ENCODE measurements around the gene SLC47A1.
"Not testable (repeated sequence)": the region's sequence is repeated elsewhere in the genome, so short reads cannot be mapped to it uniquely, and the experiment has no call there.

SLC47A1 gene

DNA sequence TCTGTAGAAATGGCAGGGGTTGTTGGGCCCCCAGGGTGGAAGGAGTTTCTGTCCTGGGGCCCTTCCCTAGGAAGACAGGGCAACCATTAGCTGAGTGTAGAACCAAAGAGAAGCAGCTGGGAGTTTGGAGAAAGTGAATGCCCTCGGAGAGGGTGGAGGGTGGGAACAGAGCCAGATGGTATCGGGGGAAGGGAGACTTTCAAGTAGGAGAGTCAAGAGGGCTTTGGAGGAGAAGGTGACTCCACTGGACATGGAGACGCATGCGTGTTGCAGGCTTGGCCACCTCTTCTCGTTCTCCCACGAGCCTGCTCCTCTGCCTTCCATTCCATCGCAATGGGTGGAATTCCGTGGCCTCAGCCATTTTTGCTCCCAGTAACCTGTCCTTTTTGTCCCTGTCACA, 19.4 kb downstream of the SLC47A1 start:
- DNase-seq (ENCODE audit: low read depth) = no peak

DNA sequence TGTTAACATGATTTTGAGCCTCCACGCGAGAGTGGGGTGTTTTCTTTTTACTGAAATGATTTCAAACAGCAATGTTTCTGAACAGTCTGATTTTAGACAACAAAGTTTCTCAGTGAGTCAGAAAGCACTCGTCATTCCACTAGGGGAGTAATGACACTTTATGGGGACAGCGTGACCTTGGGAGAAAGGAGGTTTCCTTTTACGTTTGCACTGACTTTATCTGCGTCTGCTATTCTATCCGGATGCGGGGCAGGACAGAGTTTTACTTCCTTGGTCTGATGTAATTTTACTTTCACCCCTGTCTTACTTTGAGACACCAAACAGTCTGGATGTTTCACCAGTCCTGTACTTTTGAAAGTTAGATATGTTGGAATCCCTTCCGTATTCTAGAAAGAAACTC, 20.7 kb downstream of the SLC47A1 start:
- DNase-seq (ENCODE audit: low read depth) = no peak

DNA sequence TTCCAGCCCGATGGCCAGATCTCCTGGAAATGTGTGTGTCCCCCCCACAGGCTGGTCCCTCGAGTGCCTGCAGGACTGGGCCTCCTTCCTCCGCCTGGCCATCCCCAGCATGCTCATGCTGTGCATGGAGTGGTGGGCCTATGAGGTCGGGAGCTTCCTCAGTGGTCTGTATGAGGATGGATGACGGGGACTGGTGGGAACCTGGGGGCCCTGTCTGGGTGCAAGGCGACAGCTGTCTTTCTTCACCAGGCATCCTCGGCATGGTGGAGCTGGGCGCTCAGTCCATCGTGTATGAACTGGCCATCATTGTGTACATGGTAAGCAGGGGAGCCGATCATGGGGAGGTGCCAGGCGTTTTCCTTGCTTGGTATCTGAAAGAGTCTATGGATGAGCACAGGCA, 22.1 kb downstream of the SLC47A1 start:
- DNase-seq (ENCODE audit: low read depth) = no peak

DNA sequence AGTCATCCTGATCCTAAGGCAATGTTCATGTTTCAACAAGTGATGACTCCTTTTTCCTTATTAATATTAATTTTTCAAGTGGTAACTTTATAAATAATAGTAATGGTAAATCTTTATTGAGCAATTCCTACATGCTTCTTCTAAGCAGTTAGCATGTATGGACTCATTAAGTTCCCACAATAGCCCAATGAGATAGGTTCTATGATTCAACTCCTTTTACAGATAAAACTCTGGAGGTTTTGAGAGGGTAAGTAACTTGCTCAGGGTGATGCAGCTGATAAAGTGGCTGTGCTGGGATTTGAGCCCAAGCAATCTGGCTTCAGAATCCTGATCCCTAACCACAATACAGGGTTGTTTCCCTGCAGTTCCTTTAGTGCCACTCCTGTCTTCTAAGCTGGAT, 25.3 kb downstream of the SLC47A1 start:
- no peak for DNase-seq (ENCODE audit: low read depth)

DNA sequence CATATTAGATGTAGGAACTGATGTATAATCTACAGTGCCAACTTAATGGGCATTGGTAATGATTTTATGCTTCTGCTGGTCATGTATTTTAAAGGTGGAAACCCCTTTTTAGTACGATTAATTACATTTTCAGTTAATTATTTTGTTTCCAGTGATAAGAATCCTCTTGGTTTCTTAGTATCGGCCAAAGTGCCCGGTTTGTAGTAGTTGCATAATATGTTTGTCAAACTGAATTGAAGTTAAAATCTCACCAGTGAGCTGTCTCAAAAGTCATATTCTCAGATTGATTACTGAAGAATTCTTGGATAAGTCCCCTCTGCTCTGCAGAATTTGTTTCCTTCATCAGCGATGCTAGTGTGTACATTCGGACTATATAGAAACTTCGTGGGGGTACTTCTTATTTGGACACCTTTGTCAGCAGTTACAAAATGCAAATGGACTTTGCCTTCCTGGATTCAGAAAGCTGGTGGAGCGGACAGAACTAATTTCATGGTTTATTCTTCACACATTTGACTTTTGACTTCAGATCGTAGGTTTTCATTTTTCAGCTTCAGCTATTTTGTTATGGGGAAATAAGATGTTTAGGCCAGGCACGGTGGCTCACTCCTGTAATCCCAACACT, 28.2 kb downstream of the SLC47A1 start:
- DNase-seq (ENCODE audit: low read depth) = no peak

DNA sequence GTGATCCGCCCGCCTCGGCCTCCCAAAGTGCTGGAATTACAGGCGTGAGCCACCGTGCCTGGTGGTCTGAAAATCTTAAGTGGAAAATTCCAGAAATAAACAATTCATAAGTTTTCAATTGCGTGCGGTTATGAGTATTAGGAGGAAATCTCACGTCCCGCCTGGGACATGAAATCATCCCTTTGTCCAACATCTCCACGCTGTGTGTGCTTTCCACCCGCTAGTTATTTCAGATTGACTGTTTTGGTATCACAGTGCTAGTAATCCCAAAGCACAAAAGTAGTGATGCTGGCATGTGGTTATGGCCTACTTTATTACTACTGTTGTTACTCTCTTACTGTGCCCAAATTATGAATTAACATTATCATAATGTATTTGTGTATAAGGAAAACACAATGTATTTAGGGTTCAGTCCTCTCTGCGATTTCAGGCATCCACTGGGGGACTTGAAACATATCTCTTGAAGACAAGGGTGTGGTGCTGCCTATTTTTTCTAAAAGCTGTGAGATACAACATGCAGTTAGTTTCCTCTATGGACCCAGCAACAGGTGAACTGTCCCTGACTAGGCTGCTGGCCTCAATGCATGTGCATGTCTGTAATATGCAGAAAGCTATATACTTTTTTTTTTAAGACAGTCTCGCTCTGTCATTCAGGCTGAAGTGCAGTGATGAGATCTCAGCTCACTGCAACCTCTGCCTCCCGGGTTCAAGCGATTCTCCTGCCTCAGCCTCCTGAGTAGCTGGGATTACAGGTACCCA, 32.3 kb downstream of the SLC47A1 start:
- DNase-seq (ENCODE audit: low read depth) = no peak

DNA sequence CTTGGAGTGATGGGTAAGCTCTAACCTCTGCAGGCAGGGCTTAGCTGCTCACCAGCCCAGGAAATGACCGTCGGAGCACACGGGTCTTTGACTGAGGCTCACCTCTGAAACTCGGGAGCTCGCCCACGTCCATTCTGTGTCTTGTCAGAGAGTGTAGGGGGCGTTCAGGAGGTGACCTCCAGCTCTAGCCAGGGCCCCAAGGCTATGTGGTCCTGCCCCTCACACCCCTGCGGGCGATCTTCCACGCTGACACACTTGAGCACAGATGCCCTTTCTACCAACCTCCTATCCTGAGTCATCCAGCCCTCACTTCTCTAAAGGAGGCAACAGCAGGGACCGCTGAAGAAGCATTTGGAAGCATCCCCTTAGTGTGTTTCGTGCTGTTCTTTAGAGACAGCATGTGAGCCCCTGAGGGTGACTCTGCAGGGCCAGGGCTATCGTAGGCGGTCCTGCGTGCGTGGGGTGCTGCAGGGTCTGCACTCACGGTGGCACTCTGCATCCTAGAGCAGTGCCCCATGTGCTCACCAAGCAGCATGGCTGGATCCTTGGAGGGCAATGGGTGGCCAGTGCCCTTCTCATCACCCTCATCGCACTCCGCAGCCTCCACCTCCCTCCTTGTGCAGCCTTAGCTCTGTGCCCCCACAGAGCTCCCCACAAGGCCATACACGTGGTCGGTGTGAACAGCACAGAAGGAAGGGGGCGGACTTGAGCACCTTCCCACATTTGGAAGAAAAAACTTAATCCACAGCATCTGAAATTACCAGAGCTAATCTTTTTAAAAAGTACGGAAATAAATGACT, 33.8 kb downstream of the SLC47A1 start:
- DNase-seq (ENCODE audit: low read depth) = no peak

DNA sequence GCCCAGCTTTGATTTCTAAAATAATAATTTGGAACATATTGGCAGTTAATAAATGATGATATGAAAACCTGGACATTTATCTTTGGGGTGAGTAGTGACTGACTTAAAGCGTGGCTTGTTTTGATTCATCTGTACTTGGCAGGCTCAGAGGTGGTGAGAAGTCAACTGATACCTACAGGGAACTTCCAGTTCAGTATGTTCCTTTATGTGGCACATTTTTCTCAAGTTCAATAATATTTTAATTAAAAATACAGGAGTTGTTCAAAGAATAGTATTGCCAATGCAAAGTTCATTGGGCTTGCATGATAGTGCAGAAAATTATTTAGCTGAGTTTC, 34.3 kb downstream of the SLC47A1 start:
- no peak for DNase-seq (ENCODE audit: low read depth)

DNA sequence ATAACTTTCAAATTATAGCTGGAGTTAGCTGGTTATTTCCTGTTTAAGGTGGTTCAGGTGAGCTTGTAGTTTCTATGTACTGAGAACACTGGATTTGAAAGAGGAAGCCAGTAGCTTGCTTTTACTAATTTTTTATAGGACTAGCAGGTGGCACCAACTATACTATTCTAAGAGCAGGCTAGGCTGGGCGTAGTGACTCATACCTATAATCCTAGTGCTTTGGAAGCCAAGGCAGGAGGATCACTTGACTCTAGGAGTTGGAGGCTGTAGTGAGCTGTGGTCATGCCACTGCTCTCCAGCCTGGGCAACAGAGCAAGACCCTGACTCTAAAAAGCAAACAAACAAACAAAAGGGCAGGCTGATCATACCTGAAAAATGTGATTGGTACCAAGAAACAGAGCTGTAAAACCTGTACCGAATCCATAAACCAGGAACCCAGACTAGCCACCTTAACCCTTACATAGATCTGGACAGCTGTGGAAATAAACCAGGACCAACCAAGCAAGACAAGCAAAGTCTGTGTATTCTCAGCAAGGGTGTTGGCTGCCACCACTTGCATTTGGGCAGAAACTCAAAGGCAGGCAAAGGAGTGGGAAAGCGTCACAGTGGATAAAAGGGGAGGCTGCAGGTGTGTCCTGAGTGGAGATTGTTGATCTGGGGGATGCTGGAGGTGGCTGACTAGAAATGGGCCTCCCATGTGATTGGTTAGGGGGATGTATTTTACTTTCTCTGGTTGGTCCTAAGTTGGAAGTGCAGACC, 36.3 kb downstream of the SLC47A1 start:
- no peak for DNase-seq (ENCODE audit: low read depth)

DNA sequence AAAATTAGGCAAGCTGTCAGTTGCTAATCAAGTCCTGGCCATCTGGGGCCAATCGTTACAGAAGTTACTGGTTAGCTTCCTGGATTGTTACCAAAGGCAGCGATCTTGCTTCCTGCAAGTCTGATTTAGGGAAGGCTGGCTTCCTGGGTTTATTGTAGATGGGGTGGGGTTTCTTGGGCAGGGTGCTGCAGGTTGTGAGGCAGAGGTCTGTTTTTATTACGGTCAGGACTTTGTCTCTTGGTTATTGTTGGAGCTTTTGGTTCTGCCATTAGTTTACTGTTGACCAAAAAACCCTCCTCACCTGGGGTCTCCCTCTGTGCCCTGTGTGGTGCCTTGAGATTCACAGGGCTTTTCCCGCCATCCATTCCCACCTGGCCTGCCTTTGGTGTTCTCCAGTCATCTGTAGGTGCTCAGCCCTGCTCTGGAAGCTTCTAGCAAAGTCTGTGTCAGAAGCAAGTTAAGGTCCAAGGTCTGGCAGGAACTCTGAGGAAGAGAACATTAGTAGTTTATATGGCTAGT, 36.9 kb downstream of the SLC47A1 start:
- DNase-seq (ENCODE audit: low read depth) = no peak

DNA sequence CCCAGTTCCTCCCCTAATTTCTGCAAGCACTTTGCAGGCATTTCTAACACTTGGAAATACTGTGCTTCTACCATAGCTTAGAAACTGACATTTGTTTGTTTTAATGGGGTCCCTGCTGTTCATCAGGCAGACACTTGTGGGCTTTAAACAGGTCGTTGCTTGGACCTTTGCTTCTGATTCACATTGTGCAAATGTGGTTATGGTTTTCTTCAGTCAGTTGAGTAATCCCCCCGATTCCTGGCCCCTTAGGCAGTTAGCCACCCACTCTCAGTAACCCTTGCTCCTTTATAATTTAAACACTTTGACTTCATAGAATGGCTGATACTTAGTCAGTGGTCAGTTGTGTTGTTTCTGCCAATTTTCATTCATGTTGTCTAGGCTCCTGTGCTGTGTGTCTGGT, 39.4 kb downstream of the SLC47A1 start:
- no peak for DNase-seq (ENCODE audit: low read depth)

DNA sequence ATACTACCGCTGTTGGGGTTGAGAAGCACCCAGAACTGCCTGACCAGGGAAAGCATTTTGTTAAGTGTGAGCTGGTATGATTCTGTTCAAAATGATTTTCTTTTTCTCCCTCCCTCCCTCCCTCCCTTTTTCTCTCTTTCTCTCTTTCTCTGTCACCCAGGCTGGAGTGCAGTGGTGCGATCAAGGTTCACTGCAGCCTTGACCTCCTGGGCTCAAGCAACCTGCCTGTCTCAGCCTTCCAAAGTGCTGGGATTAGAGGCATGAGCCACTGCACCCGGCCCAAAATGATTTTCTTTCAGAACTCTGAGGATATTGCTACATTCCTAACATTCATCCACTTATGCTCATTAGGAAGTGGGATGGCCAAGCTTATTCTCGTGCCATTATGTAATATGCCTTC, 41.3 kb downstream of the SLC47A1 start:
- DNase-seq (ENCODE audit: low read depth) = no peak

DNA sequence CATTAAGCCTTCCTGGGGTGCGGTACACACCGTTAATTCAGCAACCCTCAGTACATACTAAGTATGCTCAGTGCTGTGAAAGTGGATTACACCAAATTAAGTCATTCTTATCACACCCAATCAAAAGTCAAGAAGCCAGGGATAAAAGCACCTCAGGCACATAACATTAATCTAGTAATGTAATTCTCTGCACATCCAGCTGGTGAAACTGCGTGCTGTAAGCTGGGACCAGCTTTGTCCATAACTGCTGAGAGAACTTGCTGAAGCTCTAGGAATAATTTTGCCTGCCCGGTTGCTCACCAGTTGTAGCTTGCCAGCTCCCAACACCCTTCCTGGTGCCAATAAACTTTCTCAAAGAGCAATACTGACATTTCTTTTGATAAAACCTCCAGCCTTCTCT, 44.9 kb downstream of the SLC47A1 start:
- DNase-seq (ENCODE audit: low read depth) = no peak

DNA sequence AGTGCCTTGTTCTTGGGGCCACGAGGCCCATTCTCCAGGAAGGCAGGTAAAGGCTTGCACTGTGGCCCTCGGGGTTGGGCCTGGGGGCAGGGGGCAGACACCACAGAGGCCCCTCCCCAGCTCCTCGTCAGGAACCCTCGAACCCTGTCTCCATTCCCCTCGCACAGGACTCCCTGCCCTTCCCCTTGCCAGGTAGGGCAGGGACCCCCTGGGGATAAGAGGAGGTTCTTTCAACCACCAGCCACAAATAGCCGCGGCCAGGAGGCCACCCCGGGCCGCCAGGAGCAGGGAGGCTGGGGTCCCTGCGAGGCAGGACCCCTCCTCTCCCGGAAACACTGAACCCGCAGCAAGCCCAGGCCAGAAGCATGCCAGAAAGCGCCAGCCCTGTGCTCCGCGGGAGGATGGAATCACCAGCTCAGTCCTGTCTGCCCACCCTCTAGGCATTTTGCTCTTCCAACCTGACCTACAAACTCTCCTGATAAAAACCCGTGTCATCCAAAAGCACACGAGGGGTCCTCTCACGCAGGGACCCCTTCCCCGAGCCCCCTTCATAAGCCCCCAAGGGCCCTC, 45.6 kb downstream of the SLC47A1 start:
- DNase-seq (ENCODE audit: low read depth) = no peak

DNA sequence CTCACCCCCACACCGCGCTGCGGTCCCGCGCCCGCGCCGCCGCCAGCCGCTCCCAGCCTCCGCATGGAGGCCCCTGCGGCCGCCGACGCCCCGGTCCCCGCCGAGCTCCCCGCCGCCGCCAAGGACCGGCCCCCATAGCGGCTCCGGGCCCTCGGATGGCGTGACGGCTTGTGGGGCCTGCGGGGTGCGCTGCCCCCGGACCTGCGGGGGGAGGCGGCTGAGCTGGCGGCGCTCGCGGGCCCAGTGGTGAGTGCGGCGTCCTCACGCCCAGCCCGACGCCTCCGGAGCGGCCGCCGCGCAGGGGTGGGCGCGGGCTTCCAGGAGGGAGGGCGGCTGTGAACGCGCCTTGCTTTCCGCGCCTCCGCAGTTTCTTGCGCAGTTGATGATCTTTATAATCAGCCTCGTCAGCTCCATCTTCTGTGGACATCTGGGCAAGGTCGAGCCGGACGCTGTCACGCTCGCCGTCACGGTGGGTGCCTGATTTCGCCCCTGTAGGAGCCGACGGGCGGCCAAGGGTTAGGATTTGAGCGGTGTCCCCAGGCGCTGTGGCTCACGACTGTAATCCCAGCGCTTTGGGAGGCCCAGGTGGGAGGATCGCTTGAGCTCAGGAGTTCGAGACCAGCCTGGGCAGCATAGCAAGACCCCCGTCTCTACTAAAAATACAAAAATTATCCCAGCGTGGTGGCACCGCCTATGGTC, 46.4 kb downstream of the SLC47A1 start:
- no peak for DNase-seq (ENCODE audit: low read depth)

DNA sequence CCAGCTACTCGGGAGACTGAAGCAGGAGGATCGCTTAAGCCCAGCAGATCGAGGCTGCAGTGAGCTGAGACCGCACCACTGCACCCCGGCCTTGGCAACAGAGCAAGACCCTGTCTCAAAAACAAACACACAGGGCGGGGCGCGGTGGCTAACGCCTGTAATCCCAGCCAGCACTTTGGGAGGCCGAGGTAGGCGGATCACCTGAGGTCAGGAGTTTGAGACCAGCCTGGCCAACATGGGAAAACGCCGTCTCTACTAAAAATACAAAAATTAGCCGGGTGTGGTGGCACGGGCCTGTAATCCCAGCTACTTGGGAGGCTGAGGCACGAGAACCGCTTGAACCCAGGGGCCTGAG, 46.9 kb downstream of the SLC47A1 start:
- not testable (repeated sequence) for DNase-seq (ENCODE audit: low read depth)

DNA sequence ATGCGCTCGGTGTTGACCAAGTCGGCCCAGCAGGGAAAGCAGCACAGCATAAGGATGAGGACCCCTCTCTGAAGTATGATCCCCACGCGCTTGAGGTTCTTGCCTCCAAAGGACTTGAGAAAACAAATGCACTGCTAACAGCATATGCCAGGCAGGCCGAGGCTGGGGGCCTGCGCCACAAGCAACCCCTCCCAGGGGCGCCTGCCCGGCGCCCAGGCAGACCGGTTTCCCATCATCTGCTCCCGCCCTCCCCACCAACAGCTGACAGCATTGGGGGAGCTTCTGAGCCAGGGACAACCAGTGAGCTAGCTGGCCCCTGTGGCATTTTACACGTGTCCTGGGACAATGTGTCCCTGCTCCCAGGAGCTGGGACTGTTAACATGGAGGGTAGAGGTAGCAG, 48.5 kb downstream of the SLC47A1 start:
- not testable (repeated sequence) for DNase-seq (ENCODE audit: low read depth)

DNA sequence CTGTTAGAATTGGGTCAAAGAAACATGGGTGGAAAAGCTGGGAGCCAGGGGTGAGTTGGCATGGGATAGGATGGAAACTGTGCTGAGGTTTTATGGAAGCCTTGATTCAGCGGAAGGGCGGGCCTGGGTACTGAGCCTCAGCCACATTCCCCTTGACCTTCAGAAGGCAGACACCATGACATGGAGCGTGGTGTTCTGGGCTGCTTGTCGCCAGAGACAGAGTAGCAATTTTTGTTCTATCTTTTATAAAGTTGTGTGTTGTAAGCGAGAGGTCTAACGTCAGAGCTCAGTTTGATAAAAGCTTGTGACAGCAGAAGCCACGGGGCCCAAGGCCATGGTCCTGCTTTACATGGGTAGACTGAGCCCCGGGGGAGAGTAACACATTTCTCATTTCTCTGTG, 50.2 kb downstream of the SLC47A1 start:
- DNase-seq (ENCODE audit: low read depth) = no peak

DNA sequence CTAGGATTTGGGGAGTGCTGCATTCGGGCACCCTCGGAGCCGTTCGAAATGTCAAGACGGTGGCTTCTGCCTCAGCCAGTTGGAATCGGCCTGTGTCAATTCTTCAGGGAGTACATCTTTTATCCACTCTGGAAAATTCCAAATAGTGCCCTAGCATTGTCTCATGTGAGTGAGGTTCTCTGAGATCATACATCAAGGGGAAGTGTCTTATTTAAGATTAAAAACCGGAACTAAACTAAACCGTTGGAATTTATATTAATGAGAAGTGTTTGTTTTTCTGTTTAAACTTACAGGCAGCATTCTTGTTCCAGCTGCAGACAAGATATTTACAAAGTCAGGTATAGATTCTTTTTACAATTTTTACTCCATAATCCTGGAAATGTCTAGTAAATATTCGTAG, 56.8 kb downstream of the SLC47A1 start:
- DNase-seq (ENCODE audit: low read depth) = no peak

DNA sequence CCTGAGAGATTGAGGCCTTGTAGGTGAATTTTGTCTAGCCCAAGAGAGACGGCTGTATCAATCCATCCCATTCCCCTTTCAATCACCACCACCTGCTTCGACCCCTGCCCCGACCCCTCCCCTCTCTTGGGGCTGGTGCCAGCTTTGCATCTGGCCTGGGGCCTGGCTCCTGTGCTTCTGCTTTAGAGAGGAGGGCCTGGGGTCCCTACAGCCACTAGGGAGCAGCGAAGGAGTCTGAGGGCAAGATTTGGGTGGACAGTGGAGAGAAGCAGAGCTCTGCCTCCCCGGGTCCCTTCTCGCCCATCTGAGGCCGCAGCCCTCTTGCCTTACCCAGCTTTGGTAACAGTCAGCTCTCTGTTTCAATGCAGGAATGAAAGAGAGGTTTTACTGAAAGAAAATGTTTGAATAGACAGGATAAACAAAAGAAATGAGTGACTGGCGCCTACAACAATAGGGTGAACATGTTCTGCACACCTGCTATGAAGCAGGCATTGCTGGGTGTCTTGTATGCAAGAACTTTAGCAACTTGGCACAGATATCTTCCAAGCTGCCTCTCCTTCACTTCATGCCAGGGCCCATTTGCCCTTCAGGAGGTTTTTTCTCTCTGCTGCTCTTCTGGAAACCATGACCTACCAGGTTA, 57.4 kb downstream of the SLC47A1 start:
- no peak for DNase-seq (ENCODE audit: low read depth)

DNA sequence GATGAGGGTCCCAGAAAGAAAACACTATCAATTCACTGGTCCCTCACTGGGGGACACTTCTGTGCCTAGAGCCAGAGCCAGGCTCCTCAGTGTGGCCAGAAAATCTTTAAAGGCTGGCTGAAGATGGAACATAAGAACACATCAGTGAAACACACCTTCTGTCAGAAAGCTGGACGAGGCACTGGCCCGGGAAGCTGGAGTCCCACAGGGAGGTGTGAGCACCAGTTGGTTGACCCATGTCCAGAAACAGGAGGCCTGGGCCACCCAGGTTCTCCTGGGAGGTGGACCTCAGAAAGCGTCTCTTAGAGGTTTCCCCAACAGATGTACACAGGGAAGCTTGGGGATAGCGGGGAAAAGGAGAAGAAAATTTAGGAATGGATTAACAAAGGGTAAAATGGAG, 58.7 kb downstream of the SLC47A1 start:
- DNase-seq (ENCODE audit: low read depth) = no peak

Measured in HS-5 (cell line).